A673 (cell line): ENCODE results near the gene ARHGAP4. TPM values are rescaled to one million over a fixed set of nuclear protein-coding genes. Genes with fewer than 3 reads are reported as not detected.

Experiments
- BruUV-seq: library from RNA; stranded (reverse); fragments of 400-500 nt; replicated peaks from 2 replicates; lab custom pipeline; 2021; lab: Mats Ljungman, UMichigan
- CTCF ChIA-PET: fragments of 300-600 bp; sonication (Branson Sonifier 250); formaldehyde crosslinking; loops from one replicate; lab custom pipeline; 2022; ENCODE audit warnings: antibody characterized with exemption; lab: Charles Lee
- POLR2A ChIA-PET: fragments of 300-600 bp; sonication (Branson Sonifier 250); formaldehyde crosslinking; loops from one replicate; lab custom pipeline; 2022; ENCODE audit warnings: antibody characterized with exemption; ENCODE audit not compliant: low non-redundant PET; lab: Charles Lee
- DNase-seq: peaks from one replicate; pipeline ENCODE4 v3.0.0-alpha.2; 2015; ENCODE audit warnings: low spot score
- H3K27ac ChIP-seq: fragments of 200-600 bp; sonication (generic); 2 replicates; pipeline ENCODE4 v1.5.1; 2016; ENCODE audit warnings: mixed run types, low read depth, mild to moderate bottlenecking, mixed read lengths, antibody characterized with exemption, low read length; ENCODE audit not compliant: poor library complexity, severe bottlenecking
- H3K27me3 ChIP-seq: fragments of 200-600 bp; sonication (generic); replicated peaks from 2 replicates; pipeline ENCODE4 v1.6.1; 2017; ENCODE audit warnings: mixed run types, low read depth, mild to moderate bottlenecking, mixed read lengths, antibody characterized with exemption, low read length; ENCODE audit not compliant: insufficient read depth, poor library complexity
- H3K36me3 ChIP-seq: fragments of 200-600 bp; sonication (generic); 2 replicates; pipeline ENCODE4 v1.6.1; 2016; ENCODE audit warnings: mixed run types, mild to moderate bottlenecking, mixed read lengths, antibody characterized with exemption, low read length; ENCODE audit not compliant: insufficient read depth, poor library complexity, severe bottlenecking
- H3K4me1 ChIP-seq: fragments of 200-600 bp; sonication (generic); 2 replicates; pipeline ENCODE4 v1.6.1; 2017; ENCODE audit warnings: mixed run types, mild to moderate bottlenecking, mixed read lengths, antibody characterized with exemption, low read length; ENCODE audit not compliant: insufficient read depth, poor library complexity, severe bottlenecking
- H3K4me3 ChIP-seq: fragments of 200-600 bp; sonication (generic); 2 replicates; pipeline ENCODE4 v1.5.1; 2016; ENCODE audit warnings: low read depth, mixed run types, mild to moderate bottlenecking, mixed read lengths, low read length; ENCODE audit not compliant: poor library complexity, severe bottlenecking
- H3K9me3 ChIP-seq: fragments of 200-600 bp; sonication (generic); 2 replicates; pipeline ENCODE4 v1.6.1; 2016; ENCODE audit warnings: mixed run types, low read depth, mild to moderate bottlenecking, mixed read lengths, antibody characterized with exemption, low read length; ENCODE audit not compliant: poor library complexity, severe bottlenecking
- EZH2 ChIP-seq: fragments of 200-600 bp; sonication (generic); IDR thresholded peaks from 2 replicates; pipeline ENCODE4 v1.6.1; 2017; ENCODE audit warnings: borderline replicate concordance, low read depth, mild to moderate bottlenecking, mixed read lengths, antibody characterized with exemption, low read length; ENCODE audit not compliant: poor library complexity, severe bottlenecking
- intact Hi-C: fragments of 100-400 bp; cut with micrococcal nuclease; formaldehyde crosslinking; loops from one replicate; pipeline ENCODE4 v1.10.0; 2022; ENCODE audit not compliant: unreplicated experiment
- total RNA-seq: library from RNA; stranded (reverse); gene quantifications from 2 replicates; pipeline ENCODE4 v1.2.3, GENCODE V29; 2021
- TF ChIP-seq, protein P1 (sequence below): fragments of 300-800, 200-600 bp; sonication (generic); conservative IDR thresholded peaks from 2 replicates; pipeline ENCODE4 v1.5.1; 2017; ENCODE audit warnings: low read depth, mild to moderate bottlenecking, antibody characterized with exemption, low read length, moderate library complexity, mixed read lengths

Gene ARHGAP4
- total RNA-seq, 1 experiment from 2014 or later: 43.0 TPM

DNA sequence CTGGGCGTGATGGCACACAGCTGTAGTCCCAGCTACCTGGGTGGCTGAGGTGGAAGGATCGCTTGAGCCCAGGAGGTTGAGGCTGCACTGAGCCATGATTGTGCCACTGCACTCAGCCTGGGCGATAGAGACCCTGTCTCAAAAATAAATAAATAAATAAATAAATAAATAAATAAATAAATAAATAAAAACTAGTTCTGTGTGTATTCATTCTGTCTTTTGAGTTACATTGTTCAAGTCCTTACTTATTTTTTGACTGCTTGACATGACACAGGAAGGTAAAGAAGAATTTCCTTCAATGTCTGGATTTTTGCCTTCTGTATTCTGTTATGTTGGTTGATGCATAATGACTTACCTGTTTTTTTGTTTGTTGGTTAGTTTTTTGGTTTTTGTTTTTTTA lies 11.0 kb upstream of the ARHGAP4 start:
- ChIA-PET CTCF (no interaction called here), POLR2A (no interaction called here)
- TF ChIP-seq, protein P1, sequence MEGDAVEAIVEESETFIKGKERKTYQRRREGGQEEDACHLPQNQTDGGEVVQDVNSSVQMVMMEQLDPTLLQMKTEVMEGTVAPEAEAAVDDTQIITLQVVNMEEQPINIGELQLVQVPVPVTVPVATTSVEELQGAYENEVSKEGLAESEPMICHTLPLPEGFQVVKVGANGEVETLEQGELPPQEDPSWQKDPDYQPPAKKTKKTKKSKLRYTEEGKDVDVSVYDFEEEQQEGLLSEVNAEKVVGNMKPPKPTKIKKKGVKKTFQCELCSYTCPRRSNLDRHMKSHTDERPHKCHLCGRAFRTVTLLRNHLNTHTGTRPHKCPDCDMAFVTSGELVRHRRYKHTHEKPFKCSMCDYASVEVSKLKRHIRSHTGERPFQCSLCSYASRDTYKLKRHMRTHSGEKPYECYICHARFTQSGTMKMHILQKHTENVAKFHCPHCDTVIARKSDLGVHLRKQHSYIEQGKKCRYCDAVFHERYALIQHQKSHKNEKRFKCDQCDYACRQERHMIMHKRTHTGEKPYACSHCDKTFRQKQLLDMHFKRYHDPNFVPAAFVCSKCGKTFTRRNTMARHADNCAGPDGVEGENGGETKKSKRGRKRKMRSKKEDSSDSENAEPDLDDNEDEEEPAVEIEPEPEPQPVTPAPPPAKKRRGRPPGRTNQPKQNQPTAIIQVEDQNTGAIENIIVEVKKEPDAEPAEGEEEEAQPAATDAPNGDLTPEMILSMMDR: no peak
- no peak for TF ChIP-seq EZH2
- BruUV-seq: no TSS peak
- H3K27ac ChIP-seq: no peak overlapping the region
- no peaks in the 10 kb centered on the region for H3K4me1 ChIP-seq
- H3K27me3 ChIP-seq: no peaks in the 10 kb centered on the region
- no peak overlapping the region for H3K4me3 ChIP-seq
- no peaks in the 10 kb centered on the region for H3K36me3 ChIP-seq
- DNase-seq: no peak
- no peaks in the 10 kb centered on the region for H3K9me3 ChIP-seq
- intact Hi-C loops: no loop called here

DNA sequence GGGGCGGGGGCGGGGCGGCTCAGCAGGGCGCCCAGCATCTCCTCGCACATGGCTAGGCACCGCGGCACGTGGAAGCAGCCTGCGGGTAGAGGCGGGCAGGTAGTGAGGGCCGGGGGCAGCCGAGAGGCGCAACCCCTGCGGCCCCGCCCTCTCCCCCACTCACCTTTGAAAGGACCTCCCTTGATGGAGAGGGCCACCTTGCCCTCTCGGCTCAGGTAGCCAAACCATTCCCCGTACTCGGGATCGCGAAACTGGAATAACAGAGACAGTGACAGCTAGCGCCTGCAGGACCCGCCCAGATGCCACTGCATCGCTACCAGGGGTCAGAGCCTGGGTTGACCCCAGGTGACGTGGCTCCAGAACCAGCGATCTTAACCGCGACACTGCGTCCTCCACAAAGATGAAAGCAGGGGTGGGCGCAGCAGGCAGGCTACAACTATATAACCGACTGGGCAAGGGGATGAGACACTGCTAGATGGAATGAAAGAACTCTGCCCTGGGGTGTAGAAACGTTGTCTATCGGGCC lies 9.3 kb upstream of the ARHGAP4 start:
- intact Hi-C loops: no loop called here
- no peak for DNase-seq
- ChIA-PET POLR2A (interaction anchor here (0.6 kb wide), 1 partner anchor 162 kb away, joined by 3 read pairs; the partner anchor contains the start of gene MECP2), CTCF (no interaction called here)
- no TSS peak for BruUV-seq
- H3K4me3 ChIP-seq: peak overlapping the region; percentile 48
- no peaks in the 10 kb centered on the region for H3K36me3 ChIP-seq
- H3K9me3 ChIP-seq: no peaks in the 10 kb centered on the region
- no peak overlapping the region for H3K27ac ChIP-seq
- H3K4me1 ChIP-seq: no peaks in the 10 kb centered on the region
- H3K27me3 ChIP-seq: no peaks in the 10 kb centered on the region
- TF ChIP-seq, protein P1: no peak
- no peak for TF ChIP-seq EZH2

DNA sequence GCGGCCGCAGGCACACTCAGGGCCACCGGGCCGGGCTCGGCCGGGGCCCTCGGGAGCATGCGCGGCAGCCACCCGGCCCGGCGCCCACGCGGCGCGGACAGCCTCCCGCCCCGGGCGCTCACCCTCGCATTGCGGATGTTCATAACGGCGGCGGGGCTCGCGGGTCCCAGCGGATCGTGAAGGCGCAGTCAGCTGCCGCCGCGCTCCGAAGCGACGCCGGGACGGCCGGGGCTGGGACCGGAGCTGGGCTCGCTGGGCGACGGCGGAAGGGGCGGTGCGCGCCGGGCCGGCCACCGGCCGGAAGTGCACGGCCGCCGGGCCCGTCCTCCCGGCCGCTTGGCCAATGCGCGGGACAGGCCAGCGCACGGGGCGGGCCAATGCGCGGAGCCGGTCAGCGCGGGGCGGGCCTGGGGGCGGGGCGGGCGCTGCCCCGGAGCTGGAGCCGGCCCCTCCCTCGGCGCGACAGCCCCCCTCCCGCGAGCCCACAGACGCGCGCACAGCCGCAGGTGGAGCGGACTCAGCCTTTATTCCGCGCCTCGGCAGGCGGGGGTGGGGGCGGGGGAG lies 8.8 kb upstream of the ARHGAP4 start, which contains the start of gene NAA10:
NAA10 (minus strand) TSS at position 276 of the 564 bp plus-strand sequence; CDS start at position 143, 133 bp downstream.
- intact Hi-C loops: no loop called here
- peak within 1 kb of the TSS; percentile 76 for H3K27ac ChIP-seq
- H3K4me3 ChIP-seq: peak within 1 kb of the TSS; percentile 60
- no peaks in the 10 kb centered on the region for H3K9me3 ChIP-seq
- peak; percentile 73 for DNase-seq
- TF ChIP-seq, protein P1: no peak
- TF ChIP-seq EZH2: no peak
- H3K27me3 ChIP-seq: no peaks in the 10 kb centered on the region
- BruUV-seq: no TSS peak
- CTCF ChIA-PET: no interaction called here
- no peaks in the 10 kb centered on the region for H3K36me3 ChIP-seq
- no peaks in the 10 kb centered on the region for H3K4me1 ChIP-seq
- POLR2A ChIA-PET: interaction anchor here (0.6 kb wide), 1 partner anchor 163 kb away, joined by 3 read pairs; the partner anchor contains the start of gene MECP2
